NCI-H2029 treated with DMSO at 0.1 percent for 48 hours (cell line): ENCODE results near the gene NEO1.
"Not testable (repeated sequence)": the region's sequence is repeated elsewhere in the genome, so short reads cannot be mapped to it uniquely, and the experiment has no call there.

Experiments used
- DNase-seq: peaks from one replicate; lab custom pipeline; 2025; lab: John Stamatoyannopoulos, UW

The NEO1 gene

DNA sequence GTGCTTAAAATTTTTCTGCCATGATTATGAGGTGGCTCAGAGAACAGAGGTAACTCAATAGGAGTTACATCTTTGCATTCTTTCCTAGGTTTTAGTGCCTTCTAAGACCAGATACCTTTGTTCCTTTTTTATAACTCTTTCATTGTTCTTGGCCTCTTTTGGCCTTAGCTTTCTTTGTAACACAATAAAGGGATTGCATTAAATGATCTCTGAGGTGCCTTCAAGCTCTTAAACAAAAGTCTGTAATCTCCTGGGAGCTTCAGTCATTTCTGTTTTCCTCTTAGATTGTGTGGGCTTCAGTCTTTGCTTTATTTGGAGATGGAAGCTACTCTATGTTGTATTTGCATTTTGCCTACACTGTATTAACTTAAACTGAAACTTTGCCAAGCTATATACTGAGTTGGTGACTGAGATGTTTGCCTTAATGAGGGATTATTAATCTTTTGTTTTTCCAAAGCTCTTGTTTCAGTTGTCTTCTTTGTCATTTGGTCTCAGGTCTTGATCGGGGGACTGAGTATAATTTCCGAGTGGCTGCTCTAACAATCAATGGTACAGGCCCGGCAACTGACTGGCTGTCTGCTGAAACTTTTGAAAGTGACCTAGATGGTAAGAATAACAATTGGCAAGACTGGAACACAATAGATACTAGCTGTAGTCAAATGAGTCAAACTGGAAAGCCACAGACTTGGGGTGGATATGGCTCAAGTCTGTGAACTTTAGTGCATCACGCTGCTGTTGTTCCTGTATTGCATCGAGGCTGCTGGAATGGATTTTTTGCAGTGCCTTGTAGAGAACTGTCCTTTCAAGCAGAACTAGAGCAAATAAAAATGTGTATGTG is 206.2 kb downstream of the NEO1 start:
- DNase-seq: no peak

DNA sequence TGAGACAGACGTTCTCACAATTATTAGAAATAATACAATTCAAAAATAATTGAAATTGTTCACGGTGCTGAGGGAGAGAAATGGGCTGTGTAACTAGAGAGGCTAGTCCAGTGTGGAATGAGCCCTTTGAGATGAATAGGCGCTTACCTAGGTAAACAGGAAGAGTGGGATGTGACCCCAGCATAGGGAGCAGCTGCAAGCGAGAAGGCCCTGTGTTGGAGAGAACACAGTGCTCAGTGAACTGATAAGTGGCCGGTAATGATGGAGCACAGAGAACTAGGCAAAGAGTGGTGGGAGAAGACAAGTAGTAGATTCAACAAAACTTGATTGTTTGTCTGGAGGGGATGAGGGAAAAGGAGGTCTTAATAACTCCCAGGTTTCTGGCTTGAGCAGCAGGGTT is 212.6 kb downstream of the NEO1 start:
- DNase-seq: peak; percentile 25

DNA sequence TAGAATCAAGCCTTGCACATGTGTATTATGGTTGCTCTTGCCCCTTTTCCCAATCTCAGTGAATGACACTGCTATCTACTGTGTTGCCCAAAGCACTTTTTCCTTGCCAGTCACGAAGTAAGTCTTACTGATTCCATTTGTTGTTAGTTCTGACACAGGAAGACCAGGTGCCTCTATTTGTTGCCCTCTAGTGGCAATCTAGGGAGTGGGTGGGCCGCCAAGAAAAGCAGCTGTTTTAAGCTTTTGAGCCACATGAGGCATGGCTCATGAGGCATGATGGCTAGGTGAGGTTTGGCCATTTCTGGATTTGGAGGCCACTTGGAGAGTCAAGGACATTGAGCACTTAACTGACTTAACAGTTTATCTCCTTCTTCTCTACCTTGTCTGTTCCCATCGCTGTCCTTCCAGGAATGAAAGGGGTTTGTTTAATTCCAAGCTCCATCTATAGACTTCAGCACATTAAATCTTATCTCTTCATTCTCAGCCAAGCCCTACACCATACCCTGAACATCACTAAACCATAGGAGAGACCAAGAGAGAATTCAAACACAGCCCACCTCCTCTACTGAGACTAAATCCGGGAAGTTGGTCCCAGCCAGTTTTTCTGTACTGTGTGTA is 213.4 kb downstream of the NEO1 start:
- no peak for DNase-seq

DNA sequence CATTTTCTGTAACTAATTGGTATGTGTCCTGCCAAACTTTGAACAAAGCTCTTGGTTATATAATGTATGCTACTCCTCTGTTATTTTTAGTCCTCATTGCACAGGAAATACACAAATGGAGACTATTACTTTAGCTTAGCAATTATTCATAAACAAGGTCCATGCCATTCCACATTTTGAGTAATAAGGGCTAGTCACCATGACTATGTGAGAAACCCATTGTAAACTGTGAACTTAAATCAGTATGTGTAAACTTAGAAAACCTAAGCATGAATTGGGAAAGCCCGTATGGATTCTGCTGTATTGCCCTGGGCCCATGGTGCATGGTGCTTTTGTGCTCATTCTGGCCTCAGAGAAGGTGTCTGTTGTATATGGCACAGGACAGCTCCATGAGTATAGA is 216.2 kb downstream of the NEO1 start:
- DNase-seq: no peak

DNA sequence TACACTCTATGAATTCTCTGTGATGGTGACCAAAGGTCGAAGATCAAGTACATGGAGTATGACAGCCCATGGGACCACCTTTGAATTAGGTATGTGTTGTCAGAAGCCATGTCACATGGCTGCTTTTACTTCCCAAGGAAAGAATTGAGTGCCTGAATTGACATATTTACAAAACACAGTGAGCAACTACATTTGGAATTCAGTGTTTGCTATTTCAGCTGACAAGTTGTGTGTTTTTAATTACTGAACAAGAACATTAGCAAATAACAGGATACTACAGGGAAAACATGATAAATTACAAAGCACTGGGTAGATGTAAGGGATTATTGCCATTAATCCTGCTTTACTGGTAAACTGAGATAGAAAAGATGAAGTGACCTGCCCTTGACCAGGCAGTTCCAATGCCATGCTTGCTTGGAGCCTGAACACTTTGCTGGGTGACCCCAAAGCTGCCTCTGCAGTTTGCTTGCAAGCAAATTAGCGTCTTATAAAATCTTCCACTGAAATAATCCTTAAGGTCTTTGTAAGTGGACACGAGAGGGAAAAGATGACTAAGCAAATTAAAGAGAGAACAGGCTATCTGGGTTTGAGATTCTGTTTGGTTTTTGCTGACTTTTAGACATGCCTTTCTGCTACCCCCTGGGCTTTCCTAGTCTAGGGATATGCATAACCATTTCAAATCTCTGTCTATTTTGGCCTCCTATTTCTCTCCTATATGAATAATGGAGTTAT is 218.3 kb downstream of the NEO1 start:
- DNase-seq: no peak

DNA sequence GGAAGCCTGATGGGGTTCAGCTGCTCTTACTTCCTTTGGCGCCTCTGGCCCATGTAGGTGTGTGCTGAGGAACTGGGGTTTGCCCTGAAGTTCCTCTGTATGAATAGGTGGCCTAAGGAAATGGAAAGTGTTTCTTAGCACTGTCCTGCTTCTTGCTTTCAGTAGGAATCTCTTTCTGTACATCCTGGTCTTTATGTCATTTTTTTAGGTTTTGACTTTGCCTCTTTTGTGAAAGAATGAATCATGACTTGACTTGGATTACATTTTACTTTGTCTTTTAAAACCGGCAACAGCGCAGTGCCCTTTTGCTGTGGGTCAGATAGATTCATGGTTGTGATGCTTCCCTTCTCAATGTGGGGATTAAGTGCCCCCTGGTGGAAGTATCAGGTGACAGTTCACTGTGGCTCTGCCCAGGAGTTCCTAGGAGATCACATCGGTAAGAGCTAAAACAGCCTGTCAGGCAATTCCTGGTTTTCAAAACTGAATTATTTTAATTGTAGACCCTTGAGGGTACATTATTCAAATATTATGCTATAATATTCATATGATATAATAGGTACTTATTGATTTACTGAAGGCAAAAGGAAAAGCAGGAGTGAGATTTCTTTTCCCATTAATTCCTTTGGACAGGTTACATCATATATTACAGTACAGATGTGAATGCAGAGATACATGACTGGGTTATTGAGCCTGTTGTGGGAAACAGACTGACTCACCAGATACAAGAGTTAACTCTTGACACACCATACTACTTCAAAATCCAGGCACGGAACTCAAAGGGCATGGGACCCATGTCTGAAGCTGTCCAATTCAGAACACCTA is 221.1 kb downstream of the NEO1 start:
- DNase-seq: peak; percentile 19

DNA sequence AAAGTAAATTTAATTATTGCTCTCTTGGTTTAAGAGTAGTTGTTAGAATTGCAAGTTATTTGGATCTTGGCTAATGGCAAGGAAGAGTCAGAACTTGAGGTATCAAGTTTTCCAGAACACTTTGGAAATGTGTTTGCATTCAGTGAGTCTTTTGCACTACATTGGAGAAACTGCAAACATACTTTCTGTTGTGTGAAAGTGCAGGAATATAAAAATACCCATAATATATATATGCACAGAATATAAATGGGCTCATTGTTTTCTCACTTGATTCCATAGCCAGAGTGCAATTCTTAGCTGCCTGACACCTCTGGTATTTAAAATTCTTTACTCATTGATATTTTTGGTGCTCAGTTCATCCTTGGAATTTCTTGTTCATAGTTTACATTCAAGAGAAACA is 223.6 kb downstream of the NEO1 start:
- no peak for DNase-seq

DNA sequence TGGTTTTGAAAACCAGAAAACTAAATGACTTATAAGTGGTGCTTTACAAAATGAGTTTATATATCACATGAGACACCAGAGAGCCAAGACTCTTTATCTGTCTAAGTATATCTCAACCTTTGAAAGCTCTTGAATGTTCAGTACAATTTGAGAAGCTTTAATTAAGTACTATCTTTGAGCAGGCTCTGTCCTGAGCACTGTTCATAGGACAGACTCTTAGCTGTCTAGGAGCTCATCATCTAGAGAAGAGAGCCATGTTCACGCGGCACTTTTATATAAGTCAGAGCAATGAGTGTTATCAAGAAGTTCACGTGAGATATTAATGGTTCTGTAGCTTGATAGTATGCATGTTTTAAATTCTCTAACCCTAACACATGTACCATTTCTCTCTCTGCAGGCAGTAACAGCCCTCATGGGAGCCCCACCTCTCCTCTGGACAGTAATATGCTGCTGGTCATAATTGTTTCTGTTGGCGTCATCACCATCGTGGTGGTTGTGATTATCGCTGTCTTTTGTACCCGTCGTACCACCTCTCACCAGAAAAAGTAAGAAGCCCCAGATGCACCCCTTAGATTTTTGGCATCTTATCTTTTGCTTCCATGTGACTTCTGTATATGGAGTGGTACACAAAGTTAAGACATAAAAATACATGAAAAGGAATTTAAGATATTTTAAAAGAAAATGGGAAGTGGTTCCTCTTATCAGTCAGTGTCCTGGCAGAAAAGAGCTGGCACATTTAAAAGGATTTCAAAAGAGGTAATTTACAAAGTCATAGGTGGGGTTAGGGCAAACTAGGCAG is 230.5 kb downstream of the NEO1 start:
- DNase-seq: no peak

DNA sequence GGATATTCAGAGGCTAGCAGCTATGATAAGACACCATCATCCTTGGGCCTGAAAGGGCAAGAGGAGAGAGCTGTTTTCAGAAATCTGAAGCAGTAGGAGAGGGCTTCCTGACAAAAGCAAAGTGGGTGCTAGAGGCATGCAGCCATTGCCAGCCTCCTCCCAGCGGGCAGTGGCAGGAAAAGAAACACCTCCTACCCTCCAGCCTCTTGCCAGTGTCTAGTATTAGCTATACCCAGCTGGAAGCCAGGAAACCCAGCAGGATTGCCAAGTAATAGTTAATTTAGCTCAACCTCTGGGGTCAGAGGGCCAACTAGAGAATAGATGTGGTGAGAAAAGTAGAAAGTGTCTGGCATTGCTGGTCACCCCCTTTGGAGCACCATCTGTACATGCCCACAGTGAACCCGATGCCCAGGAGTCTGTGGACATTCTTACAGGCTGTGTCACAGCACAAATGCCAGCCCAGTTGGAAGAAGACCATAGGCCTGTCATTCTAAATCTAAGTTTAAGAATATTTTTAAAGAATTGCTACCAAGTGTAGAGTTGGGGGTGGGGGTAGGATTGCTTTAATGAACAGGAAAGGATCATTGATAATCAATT is 231.2 kb downstream of the NEO1 start:
- DNase-seq: no peak

DNA sequence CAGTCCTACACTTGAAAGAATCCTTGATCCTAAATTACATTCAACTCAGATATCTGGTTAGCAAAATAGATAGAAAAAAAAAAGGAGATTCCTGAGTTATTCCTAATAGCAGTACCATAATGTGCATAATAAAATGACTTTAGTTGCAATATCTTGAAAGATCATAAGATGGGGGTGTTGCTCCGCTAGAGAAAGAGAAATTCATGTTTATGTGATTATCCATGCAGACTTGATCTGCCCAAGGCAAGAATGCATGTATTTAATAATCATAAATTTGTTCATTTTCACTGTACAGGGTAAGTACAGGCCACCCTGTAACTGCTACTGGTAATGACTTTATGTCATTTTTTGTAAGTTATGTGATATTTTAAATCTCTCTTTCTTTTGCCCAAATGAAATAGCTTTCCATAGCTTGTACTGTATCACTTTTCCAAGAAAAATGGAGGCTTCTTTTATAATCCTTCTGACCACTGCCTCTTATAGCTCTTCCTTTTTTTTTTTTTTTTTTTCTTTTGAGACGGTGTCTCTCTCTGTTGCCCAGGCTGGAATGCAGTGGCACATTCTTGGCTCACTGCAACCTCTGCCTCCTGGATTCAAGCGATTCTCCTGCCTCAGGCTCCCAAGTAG is 231.9 kb downstream of the NEO1 start:
- DNase-seq: no peak

DNA sequence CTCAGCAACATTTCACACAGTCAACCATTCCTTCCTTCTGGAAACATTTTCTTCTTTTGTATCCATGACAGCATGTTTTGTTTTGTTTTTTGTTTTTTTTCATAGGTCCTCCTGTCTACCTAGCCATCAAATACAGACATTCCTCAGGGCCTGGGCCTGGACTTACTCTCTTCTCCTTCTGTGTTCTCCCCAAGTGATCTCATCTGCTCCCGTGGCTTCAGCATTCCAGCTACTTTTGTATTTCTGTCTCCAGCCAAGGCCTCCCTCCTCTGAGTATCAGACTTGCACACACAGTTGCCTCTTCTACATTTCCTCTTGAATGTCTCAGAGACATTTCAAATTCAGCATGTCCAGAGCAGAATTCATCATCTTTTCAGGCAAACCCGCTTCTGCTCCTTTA is 234.0 kb downstream of the NEO1 start:
- DNase-seq: no peak

DNA sequence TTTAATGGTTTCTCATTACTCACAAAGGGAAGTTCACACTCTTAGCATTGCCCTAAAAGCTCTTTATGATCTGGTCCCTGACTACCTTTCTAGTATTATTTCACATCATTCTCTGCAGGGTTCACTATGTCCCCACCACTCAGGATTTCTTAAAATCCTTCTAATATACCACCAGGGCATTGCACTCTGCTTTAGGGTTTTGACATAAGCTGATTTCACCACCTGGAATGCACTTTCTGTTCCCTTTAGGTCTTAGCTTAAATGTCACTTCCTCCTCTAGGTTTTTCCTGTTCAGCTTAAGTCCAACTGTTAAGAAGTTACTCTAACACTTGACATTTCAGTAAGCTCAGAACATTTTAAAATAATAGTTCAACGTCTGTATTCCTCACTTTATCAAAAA is 234.8 kb downstream of the NEO1 start:
- no peak for DNase-seq

DNA sequence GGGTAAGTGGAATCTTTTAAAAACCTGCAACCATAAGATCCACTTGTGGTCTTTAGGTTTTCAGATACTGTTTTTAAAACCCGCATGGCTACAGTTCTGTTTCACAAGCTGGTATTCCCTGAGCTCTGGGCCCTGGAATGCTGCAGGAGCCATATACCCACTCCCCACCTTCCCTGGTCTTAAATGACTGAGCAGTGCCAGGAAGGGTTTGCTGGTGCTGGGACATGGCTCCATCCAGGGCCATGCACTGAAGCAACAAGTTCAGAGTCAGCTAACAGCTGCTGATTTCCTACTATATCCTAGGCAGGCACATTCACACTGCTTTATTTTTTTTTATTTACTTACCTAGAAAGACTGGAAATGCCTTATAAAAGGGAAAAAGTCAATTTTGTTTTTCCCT is 239.2 kb downstream of the NEO1 start:
- no peak for DNase-seq

DNA sequence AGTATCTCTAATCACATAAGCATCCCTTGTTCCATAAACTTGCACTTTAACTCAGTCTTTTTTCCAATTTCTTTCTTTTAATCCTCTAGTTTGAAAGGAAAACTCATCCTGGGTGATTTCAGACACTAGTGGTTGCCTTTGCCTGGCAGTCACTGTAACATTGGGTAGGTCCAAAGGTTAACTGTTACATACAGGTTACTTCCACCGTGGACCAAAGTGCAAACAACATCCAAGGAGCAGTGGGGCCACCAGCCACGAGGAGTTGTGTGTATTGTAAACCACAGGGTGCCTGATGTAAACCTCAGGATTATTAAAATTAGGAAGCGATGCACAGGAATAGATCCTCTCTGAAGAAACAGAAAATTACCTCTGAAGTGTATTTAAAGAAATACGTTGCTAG is 241.5 kb downstream of the NEO1 start:
- no peak for DNase-seq

DNA sequence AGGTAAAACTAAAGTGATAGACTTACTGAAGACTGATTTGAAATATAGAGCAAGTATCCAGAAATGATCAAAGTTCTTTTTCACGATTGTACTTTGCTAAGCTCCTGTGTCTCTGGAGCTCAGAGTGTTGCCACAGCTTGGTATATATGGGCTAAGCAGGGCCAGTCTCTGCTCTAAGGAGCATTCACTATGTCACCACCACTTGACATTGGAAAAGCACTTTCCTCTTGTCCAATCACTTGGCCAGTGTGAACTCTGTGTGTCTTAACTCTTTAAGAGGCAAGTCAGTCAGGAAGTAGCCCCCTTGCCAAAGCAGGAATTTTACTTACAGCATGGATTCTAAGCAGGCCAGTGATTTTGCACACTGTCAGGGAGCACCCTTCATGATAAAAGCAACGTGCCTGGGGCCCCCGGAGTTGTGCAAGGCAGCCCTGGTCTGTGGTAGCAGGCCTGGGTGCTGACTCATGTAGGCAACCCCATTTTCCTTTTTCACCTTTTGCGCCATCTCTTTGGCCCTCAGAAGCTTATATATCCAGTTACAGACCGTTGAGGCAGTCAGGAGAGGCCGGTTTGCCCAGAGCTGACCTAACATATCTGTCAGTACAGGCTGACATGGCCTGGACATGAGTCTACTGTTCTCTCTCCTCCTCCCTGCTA is 243.5 kb downstream of the NEO1 start:
- no peak for DNase-seq

DNA sequence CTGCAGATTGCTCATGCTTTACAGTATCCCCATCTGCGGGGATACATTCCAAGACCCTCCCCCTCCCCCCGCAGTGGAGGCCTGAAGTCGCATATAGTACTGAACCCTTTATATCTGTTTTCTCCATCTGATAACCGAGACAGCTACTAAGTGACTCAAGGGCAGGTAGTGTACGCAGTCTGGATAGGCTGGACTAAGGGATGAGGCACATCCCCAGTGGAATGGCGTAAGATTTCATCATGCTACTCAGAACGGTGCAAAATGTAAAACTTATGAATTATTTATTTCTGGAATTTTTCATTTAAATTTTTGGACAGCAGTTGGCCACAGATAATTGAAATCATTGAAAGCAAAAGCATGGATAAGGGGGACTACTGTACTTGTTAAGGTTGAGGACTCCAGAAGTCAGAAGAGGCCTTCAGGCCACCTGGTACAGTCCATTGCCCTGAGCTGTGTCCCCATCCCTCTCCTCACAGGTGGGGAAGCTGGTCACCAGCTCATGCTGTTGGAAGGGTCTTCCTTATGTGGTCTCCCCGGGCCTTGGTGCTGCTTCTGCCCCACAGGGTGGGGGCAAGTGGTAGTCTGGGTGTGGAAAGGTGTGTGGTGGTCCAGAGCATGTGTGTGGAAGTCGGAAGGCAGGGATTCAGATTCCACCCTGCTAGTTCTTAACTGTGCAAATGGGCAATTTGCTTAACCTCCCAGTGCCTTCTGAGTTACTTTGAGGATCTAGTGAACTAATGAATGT is 244.5 kb downstream of the NEO1 start:
- no peak for DNase-seq

DNA sequence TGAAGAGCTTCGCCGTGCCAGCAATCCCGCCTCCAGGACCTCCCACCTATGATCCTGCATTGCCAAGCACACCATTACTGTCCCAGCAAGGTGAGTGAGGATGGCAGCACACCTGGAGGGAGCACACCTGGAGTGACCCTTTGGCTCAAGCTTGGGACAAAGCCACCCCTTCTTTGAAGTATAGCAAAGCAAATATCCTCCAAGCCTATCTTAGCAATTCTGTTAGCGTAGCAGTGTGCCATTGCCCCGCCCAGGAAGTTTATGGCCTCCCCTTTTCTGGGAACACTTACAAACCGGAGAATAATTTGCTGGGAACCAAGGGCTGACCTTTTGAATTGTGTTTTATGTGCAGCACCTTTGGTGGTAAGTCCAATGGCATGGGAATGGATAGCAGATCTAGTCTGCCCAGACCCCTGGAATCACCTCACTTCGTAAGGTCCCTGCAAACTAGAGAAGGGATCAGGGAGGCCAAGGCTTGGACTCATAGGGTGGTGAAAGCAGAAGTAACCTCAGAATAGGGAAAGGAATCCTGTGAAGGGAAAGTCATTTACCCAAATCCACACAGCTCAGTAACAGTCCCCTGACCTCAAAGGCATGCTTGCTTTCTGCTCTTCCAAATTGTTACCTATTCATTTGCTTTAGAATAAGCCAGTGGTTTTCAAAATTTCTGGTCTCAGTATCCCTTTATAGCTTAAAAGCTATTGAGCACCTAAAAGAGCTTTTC is 246.4 kb downstream of the NEO1 start:
- DNase-seq: no peak

DNA sequence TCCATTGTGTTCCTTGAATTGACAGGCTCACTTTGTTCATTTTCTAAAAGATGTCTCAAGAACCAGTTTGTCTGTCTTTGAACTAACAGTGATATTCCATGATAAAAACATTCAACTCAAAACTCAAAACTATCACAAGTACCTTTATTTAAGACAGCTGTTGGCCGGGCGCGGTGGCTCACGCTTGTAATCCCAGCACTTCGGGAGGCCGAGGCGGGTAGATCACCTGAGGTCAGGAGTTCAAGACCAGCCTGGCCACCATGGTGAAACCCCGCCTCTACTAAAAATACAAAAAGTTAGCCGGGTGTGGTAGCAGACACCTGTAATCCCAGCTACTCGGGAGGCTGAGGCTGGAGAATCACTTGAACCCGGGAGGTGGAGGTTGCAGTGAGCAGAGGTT is 248.0 kb downstream of the NEO1 start:
- DNase-seq: not testable (repeated sequence)

DNA sequence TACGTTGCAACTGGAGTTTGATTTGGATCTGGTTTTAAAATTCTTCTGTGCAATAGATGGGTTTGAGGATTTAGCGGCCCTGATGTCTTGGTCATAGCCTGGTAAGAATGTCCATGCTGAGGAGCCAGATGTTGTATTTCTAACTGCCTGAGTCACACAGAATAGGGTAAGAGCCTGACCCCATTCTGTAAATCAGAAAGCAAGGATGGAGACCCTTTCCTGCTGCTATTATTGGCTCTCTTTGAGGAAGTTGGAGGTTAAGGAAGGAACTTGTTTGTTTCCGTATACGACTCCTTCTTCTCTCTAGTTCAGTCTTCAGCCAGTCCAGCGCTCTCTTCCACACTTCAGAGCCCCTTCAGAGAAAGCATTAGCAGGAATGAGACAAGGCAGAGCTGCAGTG is 251.4 kb downstream of the NEO1 start:
- no peak for DNase-seq
